Measurements from ENCODE around the gene HTR2C. TPM values are rescaled to one million over a fixed set of nuclear protein-coding genes. Genes with fewer than 3 reads are reported as not detected.

HTR2C gene
- total and polyA plus RNA-seq, 2 experiments from 2014 or later, result 2.0 to 2.4 TPM

- ATAC-seq, result peak; percentile 5
- Histone ChIP-seq H3K4me2 (peak overlapping the region; percentile 83), H3K79me2 (replicated peaks; ENCODE audit: insufficient read depth) (no peaks in the 10 kb centered on the region), H3K36me3 (ENCODE audit: insufficient read depth) (no peaks in the 10 kb centered on the region), H4K20me1 (replicated peaks; ENCODE audit: insufficient read depth) (peaks cover 6% of the 10 kb centered on the region; the same call in 1 of the 2 replicates), H3K27ac (ENCODE audit: low read depth) (peak overlapping the region; percentile 66; the same call in 1 of the 2 replicates), H3K4me3 (peak overlapping the region; percentile 60), H3F3A (replicated peaks; ENCODE audit: low read depth) (peaks cover 17% of the 10 kb centered on the region; the same call in 1 of the 2 replicates), H3K9me2 (ENCODE audit: insufficient read depth) (no peaks in the 10 kb centered on the region), H2AFZ (no peak overlapping the region), H3K4me1 (ENCODE audit: insufficient read depth) (peaks cover 23% of the 10 kb centered on the region), H3K27me3 (ENCODE audit: insufficient read depth) (peaks cover 59% of the 10 kb centered on the region)
- peaks cover 53% of the 10 kb centered on the region for H3K27me3 Mint-ChIP-seq (ENCODE audit: insufficient read depth, low read depth, poor library complexity)
- TF ChIP-seq ETS1 (IDR thresholded peaks at IDR 0.05) (no peak), POLR2AphosphoS5 (IDR thresholded peaks at IDR 0.05; ENCODE audit: low read depth) (peak; percentile 40)
- peak; percentile 29 for DNase-seq (ENCODE audit: low spot score)
- H3K9me3 Mint-ChIP-seq, result no peaks in the 10 kb centered on the region; the same call in 2 of the 3 replicates
- peaks cover 27% of the 10 kb centered on the region; the same call in 2 of the 3 replicates for H3K4me1 Mint-ChIP-seq
- H3K36me3 Mint-ChIP-seq (ENCODE audit: low read depth), result peaks cover 2% of the 10 kb centered on the region; the same call in 1 of the 3 replicates
- H3K27ac Mint-ChIP-seq, result no peak overlapping the region
- H3K4me3 Mint-ChIP-seq, result peak overlapping the region; percentile 79
These were observed 1.3 kb downstream of the HTR2C start for GRCh38 chrX:114584983-114585842.

- H3K27ac ChIP-seq (ENCODE audit: low read depth), result no peak overlapping the region
- H3K36me3 ChIP-seq (ENCODE audit: insufficient read depth), result no peaks in the 10 kb centered on the region; the same call in 1 of the 2 replicates
- H3K4me3 Mint-ChIP-seq, result no peak overlapping the region
- peaks cover 15% of the 10 kb centered on the region; the same call in 2 of the 3 replicates for H3K36me3 Mint-ChIP-seq (ENCODE audit: low read depth)
- H4K20me1 ChIP-seq (replicated peaks; ENCODE audit: insufficient read depth), result peaks cover 10% of the 10 kb centered on the region
- ATAC-seq (no peak), DNase-seq (ENCODE audit: low spot score) (no peak)
- no peaks in the 10 kb centered on the region for H3K9me3 Mint-ChIP-seq
- H3K4me1 Mint-ChIP-seq, result peaks cover 10% of the 10 kb centered on the region; the same call in 2 of the 3 replicates
- no peaks in the 10 kb centered on the region for H3K9me2 ChIP-seq (ENCODE audit: insufficient read depth)
- peaks cover 7% of the 10 kb centered on the region; the same call in 1 of the 2 replicates for H3K27me3 ChIP-seq (ENCODE audit: insufficient read depth)
- H3F3A ChIP-seq (replicated peaks; ENCODE audit: low read depth), result peaks cover 12% of the 10 kb centered on the region; the same call in 1 of the 2 replicates
- no peak overlapping the region for H3K4me3 ChIP-seq
- H3K27me3 Mint-ChIP-seq (ENCODE audit: insufficient read depth, low read depth, poor library complexity), result peaks cover 2% of the 10 kb centered on the region
- H3K27ac Mint-ChIP-seq, result no peak overlapping the region
- H3K4me2 ChIP-seq, result no peak overlapping the region
- peaks cover 13% of the 10 kb centered on the region for H3K4me1 ChIP-seq (ENCODE audit: insufficient read depth)
- H2AFZ ChIP-seq, result no peak overlapping the region
- peaks cover 8% of the 10 kb centered on the region; the same call in 1 of the 2 replicates for H3K79me2 ChIP-seq (replicated peaks; ENCODE audit: insufficient read depth)
- TF ChIP-seq CTCF (conservative IDR thresholded peaks at IDR 0.05; ENCODE audit: low read depth in 2 of 2) (no peak), EZH2 (IDR thresholded peaks at IDR 0.05; ENCODE audit: low read depth, unreplicated experiment) (no peak), ZNF114 (CRISPR knock-in tag; IDR thresholded peaks at IDR 0.05) (no peak), EZH2phosphoT487 (IDR thresholded peaks at IDR 0.05; ENCODE audit: unreplicated experiment) (no peak), CREB1 (CRISPR knock-in tag; IDR thresholded peaks at IDR 0.05; ENCODE audit: low read depth) (no peak), ETS1 (IDR thresholded peaks at IDR 0.05) (no peak), POLR2AphosphoS5 (IDR thresholded peaks at IDR 0.05; ENCODE audit: low read depth) (no peak), ZNF331 (CRISPR knock-in tag; IDR thresholded peaks at IDR 0.05; ENCODE audit: low read depth) (no peak), ZNF462 (CRISPR knock-in tag; IDR thresholded peaks at IDR 0.05) (no peak)
These were observed 7.2 kb downstream of the HTR2C start for GRCh38 chrX:114591121-114591520.
